ENCODE results near the gene ELAVL3. TPM values are rescaled to one million over a fixed set of nuclear protein-coding genes. Genes with fewer than 3 reads are reported as not detected.
"Not testable (repeated sequence)": the region's sequence is repeated elsewhere in the genome, so short reads cannot be mapped to it uniquely, and the experiment has no call there.

Gene ELAVL3
- total RNA-seq, 1 donor from 2014 or later, result not detected

DNA sequence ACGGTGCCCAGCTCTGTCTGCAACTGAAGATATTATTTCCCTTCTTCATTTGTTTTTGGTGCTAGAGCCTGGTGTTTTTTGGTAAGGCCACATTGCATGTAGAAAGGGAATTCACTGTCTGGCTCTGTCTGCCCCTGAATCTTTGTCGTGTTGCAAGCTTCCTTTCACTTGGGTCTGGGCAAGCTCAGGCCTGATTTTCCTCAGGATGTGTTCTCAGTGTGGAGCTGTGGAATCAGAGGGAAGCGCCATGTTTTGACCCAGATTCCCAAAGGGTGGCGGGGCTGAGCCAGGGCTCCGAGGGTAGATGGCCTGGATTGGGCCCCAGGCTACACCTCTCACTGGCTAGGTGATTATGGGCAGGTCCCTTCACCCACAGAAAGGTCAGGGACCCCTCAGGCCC lies 36.8 kb downstream of the ELAVL3 start:
- no peak for DNase-seq (ENCODE audit: low read depth)

DNA sequence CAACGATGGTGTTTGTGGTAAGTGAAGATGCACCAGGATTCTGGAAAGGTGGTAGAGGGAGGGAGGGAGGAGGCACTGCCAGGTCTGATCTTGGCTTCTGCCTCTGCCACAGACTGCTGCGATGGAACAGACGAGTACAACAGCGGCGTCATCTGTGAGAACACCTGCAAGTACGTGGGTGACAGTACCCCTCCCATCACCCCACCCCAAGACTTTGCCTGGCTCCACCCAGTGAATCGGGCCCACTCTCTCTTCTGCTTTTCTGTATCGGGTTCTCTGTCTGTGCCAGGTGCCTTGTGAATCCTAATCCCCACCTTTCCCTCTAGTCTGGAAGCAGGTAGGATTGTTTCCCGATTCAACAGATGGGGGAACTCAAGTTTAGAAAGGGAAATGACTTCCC lies 42.9 kb downstream of the ELAVL3 start:
- DNase-seq (ENCODE audit: low read depth), result no peak

DNA sequence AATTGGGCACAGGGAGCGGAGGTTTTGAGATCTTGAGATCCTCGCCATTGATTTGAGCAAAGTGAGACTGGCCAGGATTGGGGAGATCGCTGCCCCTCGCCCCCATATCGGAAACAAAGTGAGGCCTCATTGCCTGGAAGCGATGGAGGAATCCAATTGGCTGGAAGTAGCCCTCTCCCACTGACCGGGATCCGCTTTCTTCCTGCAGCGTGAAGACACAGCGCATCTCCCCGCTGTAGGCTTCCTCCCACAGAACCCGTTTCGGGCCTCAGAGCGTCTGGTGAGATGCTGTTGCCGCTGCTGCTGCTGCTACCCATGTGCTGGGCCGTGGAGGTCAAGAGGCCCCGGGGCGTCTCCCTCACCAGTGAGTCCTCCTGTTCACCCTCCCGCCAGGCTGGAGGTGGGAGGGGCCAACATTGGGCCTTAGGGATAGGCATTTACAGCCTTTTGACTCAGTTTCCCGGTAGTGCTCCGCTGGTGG lies 45.0 kb downstream of the ELAVL3 start:
- DNase-seq (ENCODE audit: low read depth), result no peak

DNA sequence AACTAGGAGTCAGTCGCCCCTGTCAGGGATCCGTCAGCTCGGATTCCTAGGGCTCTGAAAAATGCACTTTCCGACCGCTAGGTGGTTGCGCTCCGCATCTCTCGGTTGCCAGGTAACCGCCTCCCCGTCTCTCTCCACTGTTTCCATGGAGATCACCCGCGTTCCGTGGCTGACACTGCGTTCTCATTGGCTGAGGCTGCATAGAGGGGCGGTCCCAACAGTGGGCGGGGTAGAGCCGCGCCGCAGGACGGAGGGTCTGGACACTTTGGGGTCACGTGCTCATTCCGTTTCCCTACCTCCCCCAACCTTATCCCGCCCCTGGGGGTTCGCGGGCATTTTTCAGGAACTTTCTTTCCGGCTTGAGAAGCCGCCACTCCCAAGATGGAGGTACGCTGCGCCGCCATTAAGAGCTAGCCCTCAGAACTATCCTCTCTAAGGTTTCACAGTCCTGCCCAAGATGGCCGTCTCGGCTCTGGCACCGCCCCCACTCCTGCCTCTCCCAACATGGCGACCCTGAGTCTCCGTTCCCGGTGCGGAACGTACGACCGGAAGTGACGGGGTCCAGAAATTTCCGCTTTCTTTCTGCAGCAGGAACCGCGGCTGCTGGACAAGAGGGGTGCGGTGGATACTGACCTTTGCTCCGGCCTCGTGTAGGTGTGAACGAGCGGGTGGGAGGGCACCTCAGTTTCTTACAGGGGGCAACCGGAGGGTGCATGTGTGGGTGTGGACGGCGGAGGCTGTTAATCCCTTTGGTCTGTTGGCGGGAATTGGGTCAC lies 45.6 kb downstream of the ELAVL3 start, which contains the start of the genes ODAD3 and PRKCSH:
Gene ODAD3 (minus strand): TSS at position 65 of the 776 bp plus-strand sequence. CDS start 105 bp downstream, outside the sequence.
Gene PRKCSH (plus strand): TSS at position 579 of the 776 bp plus-strand sequence. CDS start 483 bp downstream, outside the sequence.
- DNase-seq (ENCODE audit: low read depth), result peak; percentile 100

DNA sequence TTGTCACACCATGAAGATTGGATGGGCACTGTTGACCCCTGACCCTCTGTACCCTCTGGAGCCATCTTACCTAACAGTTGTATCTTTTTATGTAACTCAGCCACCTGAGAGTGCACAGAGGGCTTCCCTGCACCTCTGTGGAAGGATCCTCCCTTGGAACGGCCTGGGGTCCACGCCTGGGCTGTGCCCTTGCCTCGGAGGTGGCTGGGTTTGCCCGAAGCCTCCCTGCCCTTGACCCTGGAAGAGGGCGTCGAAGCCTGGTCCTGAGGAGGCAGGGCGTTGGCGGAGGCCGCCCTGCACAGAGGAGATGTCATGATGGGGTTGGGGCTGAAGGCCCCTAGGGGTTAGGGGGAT lies 46.2 kb downstream of the ELAVL3 start:
- DNase-seq (ENCODE audit: low read depth), result no peak

DNA sequence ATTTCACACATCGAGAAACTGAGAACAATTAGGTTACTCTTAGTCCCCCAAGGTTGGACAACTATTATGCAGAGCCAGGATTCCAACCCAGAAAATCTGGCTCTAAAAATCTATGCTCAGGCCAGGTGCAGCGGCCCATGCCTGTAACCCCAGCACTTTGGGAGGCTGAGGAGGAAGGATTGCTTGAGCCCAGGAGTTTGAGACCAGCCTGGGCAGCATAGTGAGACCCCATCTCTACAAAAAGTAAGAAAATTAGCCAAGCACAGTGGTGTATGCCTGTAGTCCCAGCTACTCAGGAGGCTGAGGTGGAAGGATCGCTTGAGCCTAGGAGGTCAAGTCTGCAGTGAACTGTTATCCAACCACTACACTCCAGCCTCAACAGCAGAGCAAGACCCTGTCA lies 47.3 kb downstream of the ELAVL3 start:
- not testable (repeated sequence) for DNase-seq (ENCODE audit: low read depth)

DNA sequence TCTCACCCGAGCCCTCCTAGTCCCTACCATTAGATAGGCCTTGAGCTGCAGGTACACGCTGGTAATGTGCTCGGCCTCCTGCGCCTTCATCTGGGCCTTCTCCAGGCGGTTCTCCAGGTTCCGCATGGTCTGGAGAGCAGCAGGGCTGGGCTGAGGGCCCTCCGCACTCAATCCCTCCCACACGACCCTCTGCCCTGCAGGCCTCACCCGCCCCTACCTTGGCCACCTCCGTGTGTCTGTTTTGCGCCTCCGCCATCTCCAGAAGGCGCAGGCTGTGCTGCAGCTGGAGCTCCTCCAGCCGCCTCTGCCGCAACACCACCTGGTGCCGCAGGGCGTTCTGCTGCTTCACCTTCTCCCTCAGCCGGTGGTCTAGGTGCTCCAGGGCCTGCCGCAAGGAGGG lies 54.2 kb downstream of the ELAVL3 start:
- no peak for DNase-seq (ENCODE audit: low read depth)

DNA sequence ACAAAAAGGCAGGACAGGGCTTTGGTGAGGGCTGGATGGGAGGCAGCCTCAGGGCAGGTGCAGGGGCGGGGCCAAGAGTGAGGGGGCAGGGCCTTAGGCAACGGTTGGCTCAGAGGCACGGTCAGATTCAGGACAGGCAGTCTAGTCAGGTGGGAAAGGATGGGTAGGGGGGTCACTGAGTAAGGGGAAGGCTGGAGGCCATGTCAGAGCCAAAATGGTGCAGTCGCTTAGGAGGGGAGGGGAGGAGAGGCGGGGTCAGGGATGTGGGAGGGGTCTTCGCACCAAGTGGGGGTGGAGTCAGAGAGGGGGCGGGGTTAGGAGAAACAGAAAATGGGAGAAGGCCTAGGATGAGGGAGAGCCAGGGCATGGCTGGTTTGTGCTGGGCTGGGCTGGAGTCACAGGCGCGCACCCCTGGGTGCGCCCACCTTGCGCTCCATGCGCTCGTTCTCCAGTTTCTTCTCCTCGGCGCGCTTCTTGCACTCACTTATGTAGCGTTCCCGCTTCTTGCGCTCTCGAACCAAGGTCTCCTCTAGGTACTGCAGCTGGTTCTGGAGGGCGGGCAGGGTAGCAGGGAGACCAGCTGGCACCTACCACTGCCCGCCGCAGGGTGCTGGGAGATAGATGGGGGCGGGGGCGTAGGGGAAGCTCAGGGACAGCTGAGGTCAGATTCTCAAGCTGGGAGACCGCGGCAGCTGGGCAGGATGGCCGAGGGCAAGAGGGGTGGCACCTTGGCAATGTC lies 55.0 kb downstream of the ELAVL3 start:
- DNase-seq (ENCODE audit: low read depth), result no peak

DNA sequence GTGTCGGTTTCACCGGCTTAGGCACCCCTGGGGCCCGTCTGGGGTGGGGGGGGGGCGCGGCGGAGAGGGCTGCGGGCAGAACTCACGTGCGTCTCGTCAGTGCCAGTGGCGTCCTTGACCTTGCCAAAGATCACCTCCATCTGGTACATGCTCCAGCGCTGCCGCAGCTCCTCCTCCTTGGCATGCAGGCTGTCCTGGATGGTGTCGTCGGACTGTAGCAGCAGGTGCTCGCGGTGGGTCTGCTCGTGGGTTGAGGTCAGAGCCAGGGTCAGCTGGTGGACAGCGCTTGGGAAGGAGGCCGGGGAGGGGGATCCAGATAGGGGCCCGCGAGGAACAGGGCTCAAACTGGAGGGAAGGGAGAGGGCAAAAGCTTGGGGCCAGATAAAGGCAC lies 57.1 kb downstream of the ELAVL3 start:
- peak; percentile 41 for DNase-seq (ENCODE audit: low read depth)

DNA sequence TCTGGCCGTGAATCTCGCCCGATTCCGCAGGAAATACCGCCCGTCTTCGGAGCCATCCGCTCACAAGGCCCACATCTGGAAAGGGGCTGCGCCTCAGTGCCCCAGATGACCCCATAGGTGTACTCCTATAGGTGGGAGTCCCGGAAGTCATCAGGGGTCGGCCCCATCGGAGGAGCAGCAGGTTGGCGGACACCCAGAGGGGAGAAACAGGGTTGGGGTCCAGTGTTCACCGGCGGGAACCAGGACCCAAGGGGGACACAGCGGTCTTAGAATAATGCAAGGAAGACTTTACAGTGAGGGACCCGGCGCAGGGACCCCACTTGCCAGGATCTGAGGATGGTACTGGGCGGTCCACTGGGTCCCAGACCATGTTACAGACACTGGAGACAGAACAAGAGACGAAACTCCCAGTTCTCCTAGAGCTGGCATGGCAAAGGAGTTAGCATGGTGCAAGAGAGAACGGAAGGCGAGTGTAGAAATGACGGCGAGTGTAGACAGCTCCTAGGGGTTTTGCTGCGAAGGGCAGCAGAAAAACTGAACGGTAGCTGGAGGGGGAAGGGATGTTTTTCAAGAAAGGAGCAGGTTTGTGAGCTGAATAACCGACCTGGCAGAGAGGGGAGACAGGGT lies 57.6 kb downstream of the ELAVL3 start:
- DNase-seq (ENCODE audit: low read depth), result no peak

DNA sequence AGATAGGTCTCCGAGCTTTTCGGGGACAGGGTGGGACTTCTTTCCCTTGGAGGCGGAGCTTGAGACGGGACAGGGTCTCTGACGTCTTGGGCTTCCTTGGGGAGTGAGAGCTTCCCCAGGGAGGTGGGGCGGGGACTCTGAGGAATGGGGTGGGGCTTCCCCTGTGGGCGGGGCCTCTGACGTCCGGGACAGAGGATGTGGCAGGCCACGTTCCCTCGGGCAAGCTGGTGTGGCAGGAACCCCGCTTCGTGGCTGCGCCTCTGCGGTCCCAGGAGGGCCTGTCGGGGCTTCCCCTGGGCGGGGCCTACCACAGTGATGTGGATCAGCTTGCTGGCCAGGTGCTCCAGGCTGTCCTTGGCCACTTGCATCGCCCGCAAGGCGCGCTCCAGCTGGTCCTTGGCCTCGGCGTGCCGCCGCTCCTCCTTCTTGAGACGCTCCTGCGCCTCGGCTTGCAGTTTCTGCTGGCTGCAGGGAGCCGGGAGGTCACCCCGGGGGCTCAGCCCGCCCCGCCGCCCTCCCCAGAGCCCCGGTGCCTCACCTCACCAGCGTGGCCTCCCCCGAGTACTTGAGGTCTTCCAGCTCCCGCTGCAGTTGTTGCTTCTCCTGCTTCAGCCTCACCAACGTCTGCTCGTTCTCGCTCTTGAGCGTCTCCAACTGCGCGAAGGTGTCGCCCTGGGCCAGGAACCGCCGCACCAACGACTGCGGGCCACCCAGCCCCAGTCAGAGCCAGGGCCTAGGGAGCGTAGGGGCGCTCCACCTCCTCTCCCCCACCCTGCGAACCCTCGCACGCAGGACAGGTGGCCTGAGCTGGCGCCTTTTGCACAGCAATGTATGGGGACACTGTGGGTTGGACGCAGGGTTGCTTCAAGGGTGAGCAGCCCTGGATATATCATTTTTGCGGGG lies 58.4 kb downstream of the ELAVL3 start:
- DNase-seq (ENCODE audit: low read depth), result peak; percentile 37

DNA sequence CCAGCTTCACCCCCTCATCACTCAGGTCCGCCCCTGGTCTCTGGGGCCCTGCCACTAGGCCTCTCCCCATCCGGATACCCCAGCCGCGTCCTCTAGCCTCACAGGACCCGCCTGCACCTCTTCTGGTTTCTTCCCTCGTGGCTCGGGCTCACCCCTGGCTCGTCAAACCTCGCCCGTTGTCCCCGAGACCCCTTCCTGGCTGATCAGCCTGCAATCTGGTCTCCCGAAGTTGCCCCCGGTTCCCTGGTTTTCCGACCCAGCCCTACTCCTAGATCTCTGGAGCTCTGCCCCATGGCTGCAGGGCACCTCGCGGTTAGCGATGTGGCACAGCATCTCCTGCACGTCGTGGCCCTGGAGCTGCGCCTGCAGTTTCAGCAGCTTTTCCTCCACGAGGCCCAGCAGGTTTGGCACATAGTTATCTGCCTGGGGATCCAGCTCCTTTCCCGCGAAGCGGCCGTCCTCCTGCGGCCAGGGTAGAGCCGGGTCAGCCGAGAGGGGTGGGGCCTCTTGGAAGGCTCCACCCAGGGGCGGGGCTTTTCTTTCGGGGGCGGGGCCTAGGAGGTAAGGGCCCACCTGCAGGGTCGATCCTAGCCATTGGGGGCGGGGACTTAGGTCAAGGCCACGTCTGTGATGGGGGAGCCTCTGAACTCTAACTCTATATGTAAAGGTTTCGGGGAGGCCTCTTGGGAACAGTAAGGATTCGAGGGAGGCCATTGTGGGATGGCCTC lies 59.3 kb downstream of the ELAVL3 start:
- no peak for DNase-seq (ENCODE audit: low read depth)

DNA sequence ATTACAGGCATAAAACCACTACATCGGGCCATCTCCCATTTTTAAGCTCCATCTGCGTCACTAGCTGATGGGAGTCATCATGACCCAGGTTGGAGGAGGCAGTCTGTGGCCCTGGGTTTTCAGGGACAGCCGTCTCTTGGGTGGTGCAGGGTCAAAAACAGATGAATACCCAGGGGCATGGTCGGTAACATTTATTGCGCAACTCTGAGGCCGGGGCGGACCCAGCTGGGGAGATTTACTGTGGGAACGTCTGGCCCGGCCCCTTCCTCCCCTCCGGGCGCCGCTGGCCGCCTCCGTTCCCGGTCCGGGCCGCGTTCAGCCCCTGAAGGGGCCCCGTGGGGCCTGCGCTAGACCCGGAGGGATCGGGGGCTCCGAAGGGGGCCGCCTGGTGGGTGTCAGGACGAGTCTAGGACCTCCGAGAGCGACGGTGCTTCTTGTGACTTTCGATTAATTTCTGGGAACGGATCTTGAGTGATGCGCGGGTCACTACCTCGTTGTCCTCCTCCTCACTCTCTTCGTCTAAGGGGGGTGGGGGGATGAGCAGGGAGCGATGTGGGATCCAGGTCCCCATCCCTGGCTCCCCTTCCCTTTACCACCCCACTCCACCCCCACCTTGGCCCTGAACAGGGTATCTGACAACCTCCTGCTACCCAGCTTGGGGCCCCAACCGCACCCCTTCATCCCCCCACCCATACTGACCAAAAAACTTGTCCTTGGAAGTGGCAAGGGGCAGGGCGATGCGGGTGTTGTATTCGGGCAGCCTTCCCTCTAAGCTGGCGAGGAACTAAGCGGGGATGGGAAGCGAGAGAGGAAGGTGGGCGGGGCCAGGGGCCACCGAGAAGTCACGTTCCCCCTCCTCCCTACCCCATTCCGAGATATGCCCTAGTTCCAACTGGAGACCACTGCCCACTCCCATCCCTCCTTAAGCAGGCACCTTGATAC lies 60.1 kb downstream of the ELAVL3 start:
- no peak for DNase-seq (ENCODE audit: low read depth)

DNA sequence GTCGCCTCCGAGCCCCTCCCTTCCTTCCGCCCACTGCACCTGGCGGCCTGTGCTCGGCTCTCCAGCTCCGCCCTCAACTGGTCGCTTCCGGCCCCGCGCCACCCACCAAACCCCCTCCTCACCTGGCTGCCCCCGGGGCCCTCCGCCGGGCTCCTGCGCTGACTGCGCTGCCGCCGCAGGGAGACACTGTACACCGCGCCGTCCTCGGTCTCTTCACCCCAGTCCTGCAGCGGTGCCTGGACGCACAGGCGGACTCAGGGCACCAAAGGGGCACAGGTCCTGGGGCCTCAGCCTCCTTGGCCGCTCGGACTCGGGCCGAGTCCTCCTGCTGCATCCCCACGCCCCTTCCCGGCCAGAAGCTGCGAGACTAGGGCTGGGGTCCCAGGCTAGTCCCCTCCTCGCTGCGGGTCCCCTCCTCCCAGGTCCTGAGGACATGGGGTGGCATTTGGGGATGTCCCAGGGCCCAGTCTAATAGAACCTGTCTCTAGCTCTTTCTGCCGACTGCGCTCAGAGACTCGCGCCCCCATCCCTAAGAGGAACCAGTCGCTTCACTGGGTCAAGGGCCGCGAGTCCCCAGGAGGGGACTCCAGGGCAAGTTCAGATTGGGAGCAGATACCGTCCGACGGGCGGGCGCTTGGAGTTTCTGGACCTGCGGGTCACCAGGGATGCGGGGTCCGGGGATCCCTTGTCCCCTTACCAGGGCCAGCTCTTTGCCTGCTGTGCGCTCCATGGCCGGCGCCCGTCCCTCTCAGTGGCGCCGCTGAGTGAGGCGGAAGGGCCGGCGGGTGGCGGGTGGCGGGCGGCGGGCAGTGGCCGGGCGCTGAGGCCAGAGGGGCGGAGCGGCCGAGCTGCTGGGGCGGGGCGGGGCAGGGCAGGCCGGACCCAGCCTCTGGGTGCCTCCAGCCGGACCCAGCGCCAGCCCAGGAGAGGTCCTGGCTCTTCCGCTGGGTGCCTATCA lies 62.0 kb downstream of the ELAVL3 start, which contains the start of gene RGL3:
Gene RGL3 (minus strand): TSS at position 766 of the 958 bp plus-strand sequence. CDS start 36 bp downstream, at position 730.
- peak; percentile 33 for DNase-seq (ENCODE audit: low read depth)

DNA sequence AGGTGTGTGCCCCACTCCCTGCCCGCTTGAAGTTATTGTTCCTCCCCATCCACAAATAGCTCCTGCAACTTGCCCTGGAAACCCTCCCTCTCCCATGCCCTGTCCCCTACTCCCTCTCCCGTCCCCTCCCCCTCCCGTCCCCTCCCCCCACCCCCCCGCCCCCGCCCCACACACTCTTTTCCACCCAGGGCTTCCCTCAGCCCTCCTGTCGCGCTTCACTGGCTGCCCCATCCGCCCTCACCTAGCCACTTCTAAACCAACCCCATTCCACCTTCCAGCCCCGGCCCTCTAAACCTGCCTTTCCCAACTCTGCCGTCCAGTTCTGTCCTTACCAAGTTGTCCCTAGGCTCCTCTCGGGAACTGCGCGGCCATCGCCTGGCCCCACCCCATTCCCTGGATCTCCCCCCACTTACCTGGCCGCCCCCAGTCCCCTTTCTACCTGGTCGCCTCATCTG lies 62.7 kb downstream of the ELAVL3 start:
- DNase-seq (ENCODE audit: low read depth), result no peak

DNA sequence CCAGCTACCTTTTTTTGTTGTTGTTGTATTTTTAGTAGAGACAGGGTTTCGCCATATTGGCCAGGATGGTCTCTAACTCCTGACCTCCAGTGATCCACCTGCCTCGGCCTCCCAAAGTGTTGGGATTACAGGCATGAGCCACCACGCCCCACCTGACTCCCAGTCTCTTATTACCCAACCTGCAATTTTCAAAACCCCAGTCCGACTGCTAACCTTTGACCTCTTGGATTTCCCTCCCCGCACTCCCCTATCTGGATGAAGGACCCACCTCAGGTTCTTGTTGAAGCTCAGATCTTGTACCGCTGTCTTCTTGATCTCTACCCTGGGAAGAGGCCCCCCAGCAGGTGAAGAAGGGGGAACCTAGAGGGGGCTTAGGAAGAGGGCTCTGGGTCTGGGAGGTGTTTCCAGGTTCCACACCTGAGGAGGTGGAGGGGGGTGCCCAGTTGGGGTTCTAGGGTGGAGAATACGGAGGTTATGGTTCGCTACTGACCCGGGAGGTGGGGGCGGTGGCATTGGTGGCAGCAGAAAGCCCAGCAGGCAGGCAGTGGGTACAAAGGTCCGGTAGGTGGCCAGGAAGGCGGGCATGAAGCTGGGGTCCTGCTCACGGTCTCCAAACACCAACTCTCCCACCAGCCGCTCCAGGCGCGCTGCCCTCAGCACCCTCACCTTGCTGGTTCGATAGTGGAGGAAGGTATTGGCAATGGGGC lies 64.3 kb downstream of the ELAVL3 start:
- DNase-seq (ENCODE audit: low read depth), result no peak

DNA sequence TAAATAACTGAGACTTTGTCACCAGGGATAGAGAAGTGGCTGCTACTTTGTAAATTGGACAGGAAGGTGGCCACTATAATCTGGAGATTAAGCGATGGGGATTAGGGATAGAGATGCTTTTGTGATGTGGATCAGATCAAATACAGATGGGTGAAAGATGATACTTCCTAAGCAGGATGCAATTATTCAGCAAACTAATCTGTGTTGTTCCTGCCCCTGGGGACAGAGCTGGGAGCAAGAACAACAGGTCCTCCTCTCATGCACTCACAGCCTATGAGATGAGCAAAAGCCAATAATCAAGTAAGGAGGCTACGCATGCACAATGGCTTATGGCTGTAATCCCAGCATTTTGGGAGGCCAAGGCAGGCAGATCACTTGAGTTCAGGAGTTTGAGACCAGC lies 66.3 kb downstream of the ELAVL3 start:
- no peak for DNase-seq (ENCODE audit: low read depth)

Measured in myocyte (in vitro differentiated cells).